Measurements from ENCODE around the gene EMD. TPM values are rescaled to one million over a fixed set of nuclear protein-coding genes. Genes with fewer than 3 reads are reported as not detected.

The EMD gene
- total RNA-seq, 2 experiments from 2014 or later: 164 to 178 TPM

GRCh38 chrX:154365052-154365600 lies 14.0 kb upstream of the EMD start:
- Mint-ChIP-seq H3K36me3 (ENCODE audit: low read depth) (peaks cover 71% of the 10 kb centered on the region), H3K27ac (peak overlapping the region; percentile 56), H3K4me1 (ENCODE audit: low read depth) (peaks cover 9% of the 10 kb centered on the region), H3K4me3 (no peak overlapping the region), H3K27me3 (no peaks in the 10 kb centered on the region), H3K9me3 (no peaks in the 10 kb centered on the region)
- intact Hi-C loops (cut with DNase I, micrococcal nuclease): no loop called here
- no peaks in the 10 kb centered on the region for H3K9me3 ChIP-seq (ENCODE audit: control insufficient read depth in 1 of 2, insufficient read depth in 1 of 2, low read length in 2 of 2)
- no peak for ATAC-seq (ENCODE audit: poor library complexity)
- H3K4me1 ChIP-seq (ENCODE audit: insufficient read depth, low read length): peaks cover 79% of the 10 kb centered on the region
- CTCF ChIA-PET: no interaction called here
- POLR2A ChIA-PET: interaction anchor here (1.1 kb wide), 1 partner anchor 15 kb away, joined by 4 read pairs; no protein-coding TSS in a partner anchor
- peak overlapping the region in 1 of 2 donors; percentile 3 for H3K27ac ChIP-seq (ENCODE audit: low read depth in 1 of 2, low read length in 2 of 2)
- H3K36me3 ChIP-seq (ENCODE audit: insufficient read depth, low read length): peaks cover 77% of the 10 kb centered on the region
- no peak overlapping the region for H3K4me3 ChIP-seq (ENCODE audit: low read length)
- no peak for TF ChIP-seq CTCF (IDR thresholded peaks at IDR 0.05)
- no peak for DNase-seq
- no peaks in the 10 kb centered on the region for H3K27me3 ChIP-seq (ENCODE audit: control insufficient read depth in 1 of 2, insufficient read depth in 2 of 2, low read length in 2 of 2)

GRCh38 chrX:154365997-154366665 lies 13.0 kb upstream of the EMD start:
- CTCF ChIA-PET: no interaction called here
- Mint-ChIP-seq H3K4me3 (no peak overlapping the region), H3K4me1 (ENCODE audit: low read depth) (peaks cover 9% of the 10 kb centered on the region), H3K27ac (peak overlapping the region; percentile 42), H3K27me3 (no peaks in the 10 kb centered on the region), H3K36me3 (ENCODE audit: low read depth) (peaks cover 65% of the 10 kb centered on the region), H3K9me3 (no peaks in the 10 kb centered on the region)
- Histone ChIP-seq H3K36me3 (ENCODE audit: insufficient read depth, low read length) (peaks cover 69% of the 10 kb centered on the region), H3K27me3 (ENCODE audit: control insufficient read depth in 1 of 2, insufficient read depth in 2 of 2, low read length in 2 of 2) (no peaks in the 10 kb centered on the region), H3K4me1 (ENCODE audit: insufficient read depth, low read length) (peaks cover 72% of the 10 kb centered on the region), H3K27ac (ENCODE audit: low read depth in 1 of 2, low read length in 2 of 2) (no peak overlapping the region), H3K4me3 (ENCODE audit: low read length) (no peak overlapping the region), H3K9me3 (ENCODE audit: control insufficient read depth in 1 of 2, insufficient read depth in 1 of 2, low read length in 2 of 2) (no peaks in the 10 kb centered on the region)
- TF ChIP-seq CTCF (IDR thresholded peaks at IDR 0.05): no peak
- intact Hi-C loops (cut with DNase I, micrococcal nuclease): no loop called here
- DNase-seq (no peak), ATAC-seq (ENCODE audit: poor library complexity) (no peak)
- POLR2A ChIA-PET: interaction anchor here (0.6 to 1.1 kb wide), 2 partner anchors 16 to 46 kb away, joined by 3 to 4 read pairs; no protein-coding TSS in a partner anchor

GRCh38 chrX:154366666-154367055 lies 12.4 kb upstream of the EMD start:
- Histone ChIP-seq H3K36me3 (ENCODE audit: insufficient read depth, low read length) (peaks cover 64% of the 10 kb centered on the region), H3K4me1 (ENCODE audit: insufficient read depth, low read length) (peaks cover 67% of the 10 kb centered on the region), H3K27me3 (ENCODE audit: control insufficient read depth in 1 of 2, insufficient read depth in 2 of 2, low read length in 2 of 2) (no peaks in the 10 kb centered on the region), H3K9me3 (ENCODE audit: control insufficient read depth in 1 of 2, insufficient read depth in 1 of 2, low read length in 2 of 2) (no peaks in the 10 kb centered on the region), H3K4me3 (ENCODE audit: low read length) (no peak overlapping the region), H3K27ac (ENCODE audit: low read depth in 1 of 2, low read length in 2 of 2) (peak overlapping the region in 1 of 2 donors; percentile 96)
- Mint-ChIP-seq H3K9me3 (no peaks in the 10 kb centered on the region), H3K4me1 (ENCODE audit: low read depth) (peaks cover 9% of the 10 kb centered on the region), H3K27me3 (no peaks in the 10 kb centered on the region), H3K36me3 (ENCODE audit: low read depth) (peaks cover 59% of the 10 kb centered on the region), H3K4me3 (peak overlapping the region; percentile 42), H3K27ac (peak overlapping the region; percentile 42)
- ATAC-seq (ENCODE audit: poor library complexity) (no peak), DNase-seq (no peak)
- ChIA-PET CTCF (no interaction called here), POLR2A (interaction anchor here (0.8 kb wide), 1 partner anchor 31 kb away, joined by 3 read pairs; no protein-coding TSS in a partner anchor)
- no peak for TF ChIP-seq CTCF (IDR thresholded peaks at IDR 0.05)
- intact Hi-C loops (cut with DNase I, micrococcal nuclease): no loop called here

Data from CD4-positive, alpha-beta T cell (primary cell).